ENCODE data around the gene MADD.

DNA sequence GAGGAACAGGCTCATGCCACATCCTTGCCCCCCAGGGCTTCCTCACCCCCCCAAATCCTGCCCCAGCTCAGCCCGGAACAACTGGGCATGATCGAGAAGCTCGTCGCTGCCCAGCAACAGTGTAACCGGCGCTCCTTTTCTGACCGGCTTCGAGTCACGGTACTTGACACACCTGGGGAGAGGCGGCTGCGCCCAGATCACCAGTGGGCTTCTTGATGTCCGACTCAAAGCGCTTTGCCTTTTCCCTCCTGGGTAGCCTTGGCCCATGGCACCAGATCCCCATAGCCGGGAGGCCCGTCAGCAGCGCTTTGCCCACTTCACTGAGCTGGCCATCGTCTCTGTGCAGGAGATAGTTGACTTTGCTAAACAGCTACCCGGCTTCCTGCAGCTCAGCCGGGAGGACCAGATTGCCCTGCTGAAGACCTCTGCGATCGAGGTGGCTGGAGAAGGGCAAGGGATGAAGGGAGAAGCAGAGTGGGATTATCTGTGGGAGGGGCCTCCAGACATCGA, 8.6 kb upstream of the MADD start:
- TF ChIP-seq, protein P1, sequence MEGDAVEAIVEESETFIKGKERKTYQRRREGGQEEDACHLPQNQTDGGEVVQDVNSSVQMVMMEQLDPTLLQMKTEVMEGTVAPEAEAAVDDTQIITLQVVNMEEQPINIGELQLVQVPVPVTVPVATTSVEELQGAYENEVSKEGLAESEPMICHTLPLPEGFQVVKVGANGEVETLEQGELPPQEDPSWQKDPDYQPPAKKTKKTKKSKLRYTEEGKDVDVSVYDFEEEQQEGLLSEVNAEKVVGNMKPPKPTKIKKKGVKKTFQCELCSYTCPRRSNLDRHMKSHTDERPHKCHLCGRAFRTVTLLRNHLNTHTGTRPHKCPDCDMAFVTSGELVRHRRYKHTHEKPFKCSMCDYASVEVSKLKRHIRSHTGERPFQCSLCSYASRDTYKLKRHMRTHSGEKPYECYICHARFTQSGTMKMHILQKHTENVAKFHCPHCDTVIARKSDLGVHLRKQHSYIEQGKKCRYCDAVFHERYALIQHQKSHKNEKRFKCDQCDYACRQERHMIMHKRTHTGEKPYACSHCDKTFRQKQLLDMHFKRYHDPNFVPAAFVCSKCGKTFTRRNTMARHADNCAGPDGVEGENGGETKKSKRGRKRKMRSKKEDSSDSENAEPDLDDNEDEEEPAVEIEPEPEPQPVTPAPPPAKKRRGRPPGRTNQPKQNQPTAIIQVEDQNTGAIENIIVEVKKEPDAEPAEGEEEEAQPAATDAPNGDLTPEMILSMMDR (conservative IDR thresholded peaks at IDR 0.05; ENCODE audit: low read depth, low read length) = no peak
- no peak for TF ChIP-seq EZH2 (IDR thresholded peaks at IDR 0.05; ENCODE audit: borderline replicate concordance, low read depth, low read length, poor library complexity, severe bottlenecking)

Data from A673 (cell line).